PC-9 (cell line): ENCODE results near the gene GALNT8.

ENCODE experiments used
- CTCF ChIP-seq: fragments of 200-600 bp; sonication (generic); conservative IDR thresholded peaks from 2 replicates; pipeline ENCODE4 v1.6.1; 2017; ENCODE audit warnings: mixed run types, antibody characterized with exemption, mild to moderate bottlenecking, moderate library complexity
- EZH2 ChIP-seq: fragments of 200-600 bp; sonication (generic); IDR thresholded peaks from 2 replicates; pipeline ENCODE4 v1.8.0; 2017; ENCODE audit warnings: antibody characterized with exemption, low read depth

DNA sequence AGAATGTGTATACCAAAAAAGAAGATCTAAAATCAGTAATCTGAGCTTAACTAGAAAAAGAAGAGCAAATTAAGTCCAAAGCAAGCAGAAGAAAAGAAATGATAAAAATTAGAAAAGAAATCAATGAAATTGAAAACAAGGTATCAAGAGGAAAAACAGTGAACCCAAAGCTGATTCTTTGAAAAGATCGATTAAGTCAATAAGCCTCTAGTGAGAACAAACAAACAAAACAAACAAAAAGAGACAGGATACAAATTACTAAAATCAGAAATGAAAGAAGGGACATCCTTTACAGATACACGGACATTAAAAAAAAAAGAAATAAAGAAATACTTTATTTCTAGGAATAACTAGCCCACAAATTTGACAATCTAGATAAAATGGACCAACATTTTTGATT, 12.9 kb upstream of the GALNT8 start:
- no peak for TF ChIP-seq CTCF
- TF ChIP-seq EZH2, result no peak
